GM12878 (cell line): Measurements from ENCODE around the gene GUK1. TPM values are rescaled to one million over a fixed set of nuclear protein-coding genes. Genes with fewer than 3 reads are reported as not detected.

Source experiments
- ATAC-seq: fragments of 200-7000 bp; cut with Tn5 transposase; 3 replicates; pipeline ENCODE4 v1.9.1; 2020; ENCODE audit warnings: mild to moderate bottlenecking, moderate library complexity
- BruUV-seq: library from RNA; stranded (reverse); fragments of 400-500 nt; replicated peaks from 2 replicates; lab custom pipeline; 2021; lab: Mats Ljungman, UMichigan
- CTCF ChIA-PET: fragments of 300-600 bp; sonication (Branson Sonifier 250); formaldehyde crosslinking; extraction: SDS; loops from one replicate; lab custom pipeline; 2021; ENCODE audit warnings: inconsistent platforms; lab: Yijun Ruan, JAX
- POLR2A ChIA-PET: fragments of 350-600 bp; formaldehyde crosslinking; extraction: SDS; loops from one replicate; lab custom pipeline; 2021; ENCODE audit warnings: inconsistent platforms; lab: Charles Lee
- RAD21 ChIA-PET: fragments of 300-600 bp; sonication (Branson Sonifier 250); formaldehyde crosslinking; loops from one replicate; lab custom pipeline; 2023; ENCODE audit warnings: antibody characterized with exemption; ENCODE audit not compliant: unreplicated experiment; lab: Charles Lee
- SMC1A ChIA-PET: fragments of 300-600 bp; sonication (Branson Sonifier 250); formaldehyde crosslinking; loops from one replicate; lab custom pipeline; 2023; ENCODE audit not compliant: unreplicated experiment, uncharacterized antibody; lab: Charles Lee
- DNase-seq: peaks from one replicate; pipeline ENCODE4 v3.0.0-alpha.2; 2011; ENCODE audit warnings: low read depth, low spot score
- FAIRE-seq: peaks from 3 replicates; lab custom pipeline; 2011; peaks lifted over from hg19 to GRCh38; lab: Jason Lieb, UNC
- H2AFZ ChIP-seq: 2 replicates; pipeline ENCODE4 v1.6.0; 2011; ENCODE audit warnings: low read depth, low read length, control low read depth; ENCODE audit not compliant: control insufficient read depth
- H3K27ac ChIP-seq: 2 replicates; pipeline ENCODE4 v1.5.1; 2011; ENCODE audit warnings: control low read depth; ENCODE audit not compliant: control insufficient read depth, insufficient read depth
- H3K27me3 ChIP-seq, 2 experiments: replicated peaks in 1 of 2; 2 replicates each; pipeline versions ENCODE4 v1.6.0 to v1.6.1; 2011; ENCODE audit warnings: low read length in 1 of 2; ENCODE audit not compliant: control insufficient read depth in 2 of 2, insufficient read depth in 2 of 2
- H3K36me3 ChIP-seq, 2 experiments: 2 replicates each; pipeline ENCODE4 v1.5.1; 2011; ENCODE audit warnings: low read length in 1 of 2; ENCODE audit not compliant: control insufficient read depth in 2 of 2, insufficient read depth in 2 of 2
- H3K4me1 ChIP-seq: 2 replicates; pipeline ENCODE4 v1.6.1; 2011; ENCODE audit warnings: mild to moderate bottlenecking, low read length, moderate library complexity, mixed read lengths; ENCODE audit not compliant: control insufficient read depth, insufficient read depth
- H3K4me2 ChIP-seq: 2 replicates; pipeline ENCODE4 v1.6.0; 2011; ENCODE audit warnings: control low read depth; ENCODE audit not compliant: control insufficient read depth, insufficient read depth
- H3K4me3 ChIP-seq: fragments of 200-600 bp; sonication (generic); 2 replicates; pipeline ENCODE4 v1.5.1; 2016
- H3K79me2 ChIP-seq: 2 replicates; pipeline ENCODE4 v1.6.0; 2011; ENCODE audit warnings: low read length; ENCODE audit not compliant: control insufficient read depth, insufficient read depth
- H3K9ac ChIP-seq: 2 replicates; pipeline ENCODE4 v1.8.0; 2011; ENCODE audit warnings: low read length, control low read depth, mixed read lengths; ENCODE audit not compliant: control insufficient read depth, insufficient read depth
- H3K9me3 ChIP-seq: replicated peaks from 3 replicates; pipeline ENCODE4 v1.5.1; 2011; ENCODE audit warnings: mild to moderate bottlenecking, low read length; ENCODE audit not compliant: control insufficient read depth, insufficient read depth
- H4K20me1 ChIP-seq: 2 replicates; pipeline ENCODE4 v1.6.0; 2011; ENCODE audit not compliant: control insufficient read depth, insufficient read depth
- ELK1 ChIP-seq: IDR thresholded peaks from 2 replicates; pipeline ENCODE4 v1.6.1; 2012; ENCODE audit warnings: low read depth, low read length, improper control_type of control experiment
- ETV6 ChIP-seq, 2 experiments: fragments of 450-650 bp in 1 of 2; IDR thresholded peaks in 1 of 2; conservative IDR thresholded peaks in 1 of 2; 2 replicates each; pipeline ENCODE4 v1.6.1; 2014; ENCODE audit warnings: antibody characterized with exemption in 1 of 2, borderline replicate concordance in 1 of 2, low read depth in 1 of 2, mild to moderate bottlenecking in 1 of 2, moderate library complexity in 1 of 2
- HSF1 ChIP-seq: fragments of 150-350 bp; IDR thresholded peaks from 2 replicates; pipeline ENCODE4 v1.6.1; 2014; ENCODE audit warnings: mild to moderate bottlenecking, low read depth, low read length
- WGBS: methylation state at CpG from one replicate; pipeline ENCODE4 v1.1.6; 2016; ENCODE audit warnings: low lambda C conversion rate; ENCODE audit not compliant: insufficient replicate concordance, insufficient coverage; ENCODE audit errors: missing lambda C conversion rate; 5-methylcytosine and 5-hydroxymethylcytosine counted together
- in situ Hi-C: fragments of 300-500 bp; cut with MboI; formaldehyde crosslinking; loops from 9 replicates; pipeline ENCODE4 v1.14.3; 2018; ENCODE audit warnings: mixed read lengths
- intact Hi-C: fragments of 100-400 bp; cut with micrococcal nuclease; formaldehyde crosslinking; loops from one replicate; pipeline ENCODE4 v1.14.2; 2022; ENCODE audit not compliant: unreplicated experiment
- polyA plus RNA-seq, 11 experiments: library from polyadenylated mRNA; depleted of rRNA in 4 of 11; unstranded in 6 of 11; stranded (reverse) in 5 of 11; fragments of >200 nt; fragmentation: Nextera tagmentation in 4 of 11; fragmentation: Illumina TruSeq in 1 of 11; extraction: Ambion mirVana in 4 of 11; extraction: Trizol in 1 of 11; gene quantifications; 1 replicate in 1 of 11; 2 replicates in 10 of 11; pipeline versions ENCODE4 v1.2.1 to v1.2.3, GENCODE V29; 2011 to 2016; ENCODE audit warnings: inconsistent platforms in 2 of 11, missing spikeins in 2 of 11, low read depth in 1 of 11
- total RNA-seq, 4 experiments: library from RNA; depleted of rRNA in 3 of 4; stranded (reverse); fragments of >200 nt in 3 of 4; fragmentation: Illumina TruSeq in 1 of 4; extraction: Trizol in 1 of 4; gene quantifications; 2 replicates each; pipeline versions ENCODE4 v1.2.1 to v1.2.3, GENCODE V29; 2013 to 2021

Gene GUK1
- total and polyA plus RNA-seq, 10 of the 15 experiments (the other 5 are each of a cell fraction or from before 2014, with no cell fraction given): 6.3 to 357 (median 203) TPM

- Histone ChIP-seq H3K4me3 (no peak overlapping the region), H3K79me2 (no peaks in the 10 kb centered on the region), H3K9ac (no peak overlapping the region), H3K4me1 (no peaks in the 10 kb centered on the region), H3K4me2 (no peak overlapping the region), H3K36me3 (no peaks in the 10 kb centered on the region), H3K27me3 (no peaks in the 10 kb centered on the region), H4K20me1 (no peaks in the 10 kb centered on the region), H3K27ac (no peak overlapping the region), H3K9me3 (no peaks in the 10 kb centered on the region), H2AFZ (no peak overlapping the region)
- BruUV-seq: no TSS peak
- ChIA-PET POLR2A (no interaction called here), RAD21 (no interaction called here), SMC1A (no interaction called here), CTCF (no interaction called here)
- intact Hi-C loops: no loop called here
- no peak for ATAC-seq
- DNase-seq: no peak
- 31% methylated on average over 7 of the region's 32 CpGs for WGBS
- in situ Hi-C loops: no loop called here
- no peak for TF ChIP-seq HSF1
- no peak for TF ChIP-seq ETV6 (conservative IDR thresholded peaks at IDR 0.05 in 1 of 2, IDR thresholded peaks at IDR 0.05 in 1 of 2; ENCODE audit: borderline replicate concordance in 1 of 2, low read depth in 1 of 2)
- no peak for TF ChIP-seq ELK1
- no peak for FAIRE-seq
Measured at GRCh38 chr1:228182296-228183030, 42.4 kb downstream of the GUK1 start.
